ENCODE data around the gene PUSL1. TPM values are rescaled to one million over a fixed set of nuclear protein-coding genes. Genes with fewer than 3 reads are reported as not detected.
A peak's percentile ranks its signal among the peaks of the same experiment; 100 is the strongest.

The PUSL1 gene
- total and polyA plus RNA-seq, 11 donors: 6.8 to 17.7 (median 10.3) TPM

GRCh38 chr1:1324084-1324523 lies 15.7 kb downstream of the PUSL1 start:
- WGBS, 4 donors: 0 to 1% (median 0%) methylated on average over 5 to 41 of the region's 41 CpGs
- TF ChIP-seq CTCF (IDR thresholded peaks at IDR 0.05): no peak
- TF ChIP-seq POLR2A (IDR thresholded peaks at IDR 0.05): no peak
- no peaks in the 10 kb centered on the region for H3K27me3 ChIP-seq
- H3K4me3 ChIP-seq: peak overlapping the region; percentile 73 to 100 (median 95)
- no peak for ATAC-seq
- peaks cover 7 to 80% (median 43%) of the 10 kb centered on the region in 12 donors for H3K4me1 ChIP-seq
- H3K27ac ChIP-seq: peak overlapping the region; percentile 67 to 98 (median 96)
- DNase-seq: no peak
- intact Hi-C loops (cut with DNase I): loop anchor here in 1 of 10 donors (2.0 kb wide), 1 partner anchor 25 kb away; the partner anchor contains the start of gene DVL1
- no peaks in the 10 kb centered on the region for H3K9me3 ChIP-seq
- H3K36me3 ChIP-seq: peaks cover 0 to 44% (median 36%) of the 10 kb centered on the region in 9 donors

DNA sequence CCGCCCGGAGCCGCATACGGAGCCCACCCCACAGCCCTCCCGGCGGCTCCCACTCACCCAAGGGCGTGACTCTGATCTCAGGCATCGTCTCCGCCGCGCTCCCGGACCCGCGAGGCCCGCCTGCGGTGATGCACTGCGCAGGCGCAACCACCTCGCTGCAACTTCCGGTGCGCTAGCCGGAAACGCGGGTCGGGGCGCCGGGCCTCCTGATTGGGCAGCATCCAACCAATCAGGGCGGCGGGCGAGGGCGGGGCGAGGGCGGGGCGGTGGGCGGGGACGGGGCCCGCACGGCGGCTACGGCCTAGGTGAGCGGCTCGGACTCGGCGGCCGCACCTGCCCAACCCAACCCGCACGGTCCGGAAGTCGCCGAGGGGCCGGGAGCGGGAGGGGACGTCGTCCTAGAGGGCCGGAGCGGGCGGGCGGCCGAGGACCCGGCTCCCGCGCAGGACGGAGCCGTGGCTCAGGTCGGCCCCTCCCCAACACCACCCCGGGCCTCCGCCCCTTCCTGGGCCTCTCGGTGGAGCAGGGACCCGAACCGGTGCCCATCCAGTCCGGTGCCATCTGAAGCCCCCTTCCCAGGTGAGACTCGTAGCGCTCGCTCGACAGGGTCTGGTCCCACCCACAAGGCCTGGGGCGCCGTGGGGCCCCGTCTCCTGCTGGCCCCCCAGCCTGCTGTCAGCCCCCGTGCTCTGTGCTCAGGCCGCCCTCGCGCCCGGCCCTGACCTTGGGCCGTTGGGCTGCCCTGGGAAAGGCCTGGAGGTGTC lies 16.3 kb downstream of the PUSL1 start, which contains the start of the genes CPTP and INTS11:
Gene CPTP (plus strand): TSS at position 279 of the 764 bp plus-strand sequence. CDS start 2,109 bp downstream, outside the sequence.
Gene INTS11 (minus strand): TSS at position 137 of the 764 bp plus-strand sequence. CDS start 52 bp downstream, at position 85.
- DNase-seq (peak; percentile 94 to 99 (median 96)), ATAC-seq (peak; percentile 55 to 81 (median 80))
- Histone ChIP-seq H3K4me1 (peaks cover 7 to 80% (median 43%) of the 10 kb centered on the region in 12 donors), H3K27me3 (no peaks in the 10 kb centered on the region), H3K9me3 (no peaks in the 10 kb centered on the region), H3K4me3 (peak within 1 kb of the TSS; percentile 73 to 100 (median 95)), H3K27ac (peak within 1 kb of the TSS; percentile 88 to 98 (median 96)), H3K36me3 (peaks cover 0 to 38% (median 33%) of the 10 kb centered on the region in 9 donors)
- 0 to 2% (median 1%) methylated on average over 5 to 84 of the region's 84 CpGs for WGBS, 4 donors
- intact Hi-C loops (cut with DNase I): loop anchor here in 1 of 10 donors (2.0 kb wide), 1 partner anchor 24 kb away; the partner anchor contains the start of gene DVL1
- no peak for TF ChIP-seq CTCF (IDR thresholded peaks at IDR 0.05)
- TF ChIP-seq POLR2A (IDR thresholded peaks at IDR 0.05): peak; percentile 52 to 81

DNA sequence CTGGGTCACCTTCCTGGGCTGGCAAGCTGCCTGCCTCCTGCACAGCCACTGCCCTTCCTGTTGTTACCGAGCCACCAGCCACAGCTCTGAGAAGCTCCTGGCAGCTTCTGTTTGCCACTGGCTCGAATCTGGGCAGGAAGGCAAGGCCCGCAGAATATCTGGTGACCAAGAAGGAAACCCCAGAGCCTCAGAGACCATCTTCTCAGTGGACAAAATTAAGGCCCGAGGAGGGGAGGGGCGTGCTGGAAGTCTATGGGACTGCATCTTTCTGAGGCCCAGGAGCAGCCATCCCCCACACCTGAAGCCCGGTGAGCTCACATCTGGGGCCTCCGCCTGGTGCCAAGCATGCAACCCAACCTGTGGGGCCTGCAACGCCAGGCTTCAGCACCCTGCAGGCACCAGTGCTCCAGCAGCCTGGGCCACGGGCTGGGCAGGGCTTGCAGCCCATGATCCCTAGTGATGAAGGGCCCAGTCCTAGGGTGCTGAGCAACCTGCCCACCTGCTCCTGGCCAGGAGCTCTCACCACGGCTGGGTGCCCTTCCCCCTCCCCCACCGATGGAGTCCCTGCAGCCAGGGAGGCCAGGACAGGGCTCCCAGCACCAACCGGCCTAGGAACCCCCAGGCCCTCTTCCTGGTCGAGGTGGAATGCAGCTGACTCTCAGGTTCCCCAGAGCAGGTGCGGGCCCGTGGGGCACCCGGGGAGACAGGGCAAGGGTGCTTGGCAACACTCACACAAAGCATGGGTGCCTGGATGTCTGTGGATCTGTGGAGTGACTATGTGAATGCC lies 17.1 kb downstream of the PUSL1 start:
- WGBS, 4 donors: 20 to 40% (median 28%) methylated on average over 4 to 16 of the region's 16 CpGs

More for the DNA sequence above, 17.1 kb downstream of the PUSL1 start:
- ATAC-seq (peak in 2 of 4 donors; percentile 47 to 75), DNase-seq (peak in 4 of 5 donors; percentile 67 to 88 (median 80))
- H3K4me3 ChIP-seq: peak overlapping the region; percentile 73 to 100 (median 95)
- intact Hi-C loops (cut with DNase I): loop anchor here in 1 of 10 donors (2.0 kb wide), 1 partner anchor 23 kb away; the partner anchor contains the start of gene DVL1
- H3K27me3 ChIP-seq: no peaks in the 10 kb centered on the region
- peaks cover 7 to 81% (median 44%) of the 10 kb centered on the region in 12 donors for H3K4me1 ChIP-seq
- peak overlapping the region; percentile 88 to 98 (median 96) for H3K27ac ChIP-seq
- peaks cover 0 to 30% (median 25%) of the 10 kb centered on the region in 9 donors for H3K36me3 ChIP-seq
- no peak for TF ChIP-seq CTCF (IDR thresholded peaks at IDR 0.05)
- no peak for TF ChIP-seq POLR2A (IDR thresholded peaks at IDR 0.05)
- H3K9me3 ChIP-seq: no peaks in the 10 kb centered on the region
